ENCODE measurements around the gene CCDC80.
"Not testable (repeated sequence)": the region's sequence is repeated elsewhere in the genome, so short reads cannot be mapped to it uniquely, and the experiment has no call there.

CCDC80 gene

GRCh38 chr3:112582244-112582874, 58.6 kb downstream of the CCDC80 start:
- peak; percentile 69 for DNase-seq

- DNase-seq: no peak
These were observed 61.2 kb downstream of the CCDC80 start for GRCh38 chr3:112579697-112580096.

GRCh38 chr3:112579232-112579631, 61.7 kb downstream of the CCDC80 start:
- peak; percentile 38 for DNase-seq

- DNase-seq: no peak
These were observed 68.2 kb downstream of the CCDC80 start for GRCh38 chr3:112572701-112573100.

- DNase-seq: no peak
These were observed 71.7 kb downstream of the CCDC80 start for GRCh38 chr3:112569265-112569664.

- no peak for DNase-seq
These were observed 72.3 kb downstream of the CCDC80 start for GRCh38 chr3:112568642-112569041.

GRCh38 chr3:112564940-112565305, 76.0 kb downstream of the CCDC80 start:
- no peak for DNase-seq

- not testable (repeated sequence) for DNase-seq
These were observed 76.5 kb downstream of the CCDC80 start for GRCh38 chr3:112564247-112564939.

GRCh38 chr3:112561734-112562529, 79.0 kb downstream of the CCDC80 start, which contains the start of the genes ATG3 and SLC35A5:
TSS of gene ATG3 (minus strand) at chr3:112561962. CDS start at chr3:112561528, 434 bp downstream.
TSS of gene SLC35A5 (plus strand) at chr3:112562045. CDS start at chr3:112563404, 1,359 bp downstream.
- peak; percentile 99 for DNase-seq

GRCh38 chr3:112561484-112561733, 79.5 kb downstream of the CCDC80 start:
- DNase-seq: no peak

- DNase-seq: peak; percentile 86
These were observed 80.0 kb downstream of the CCDC80 start for GRCh38 chr3:112560721-112561483.

GRCh38 chr3:112560307-112560706, 80.6 kb downstream of the CCDC80 start:
- DNase-seq: no peak

- no peak for DNase-seq
These were observed 83.0 kb downstream of the CCDC80 start for GRCh38 chr3:112557976-112558375.

GRCh38 chr3:112555535-112556170, 85.3 kb downstream of the CCDC80 start:
- peak; percentile 14 for DNase-seq

- no peak for DNase-seq
These were observed 90.1 kb downstream of the CCDC80 start for GRCh38 chr3:112550859-112551258.

Measured in hematopoietic multipotent progenitor cell treated with erythropoietin and hydrocortisone succinate and interleukin-3 and kit ligand, for 6 days (in vitro differentiated cells).